GM21390 (cell line): ENCODE measurements around the gene TNRC18.
"Not testable (repeated sequence)": the region's sequence is repeated elsewhere in the genome, so short reads cannot be mapped to it uniquely, and the experiment has no call there.

ENCODE experiments used
- ATAC-seq: cut with Tn5 transposase; IDR thresholded peaks from one replicate; pipeline ENCODE4 v1.9.1; 2021; ENCODE audit not compliant: unreplicated experiment

TNRC18 gene

DNA sequence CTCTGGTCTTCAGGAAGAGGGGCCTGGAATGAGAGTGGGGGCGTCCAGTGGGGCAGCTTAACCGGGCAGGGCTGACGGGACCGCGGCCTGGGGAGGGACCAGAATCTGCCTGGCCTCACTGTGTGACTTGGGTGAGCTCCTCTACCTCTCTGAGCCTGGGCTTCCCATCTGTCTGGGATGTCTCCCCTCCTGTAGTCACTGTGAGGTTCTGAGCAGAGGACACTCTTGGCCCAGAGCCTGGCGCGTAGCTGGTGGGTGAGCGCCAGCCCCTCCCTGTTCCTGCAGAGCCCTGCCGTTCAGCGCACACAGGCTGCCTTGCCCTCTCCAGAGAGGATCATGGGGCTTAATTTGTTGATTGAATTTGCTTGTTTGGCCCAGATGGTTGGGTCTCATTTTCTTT, 148.1 kb downstream of the TNRC18 start:
- not testable (repeated sequence) for ATAC-seq

- ATAC-seq = not testable (repeated sequence)
Measured at GRCh38 chr7:5274985-5275431, 148.6 kb downstream of the TNRC18 start.

GRCh38 chr7:5274441-5274840, 149.2 kb downstream of the TNRC18 start:
- ATAC-seq = no peak

GRCh38 chr7:5273831-5274405, 149.7 kb downstream of the TNRC18 start:
- ATAC-seq = not testable (repeated sequence)

- ATAC-seq = no peak
Measured at GRCh38 chr7:5270788-5271187, 152.8 kb downstream of the TNRC18 start.

- not testable (repeated sequence) for ATAC-seq
Measured at GRCh38 chr7:5269992-5270657, 153.5 kb downstream of the TNRC18 start.

- ATAC-seq = not testable (repeated sequence)
Measured at GRCh38 chr7:5267829-5268228, 155.8 kb downstream of the TNRC18 start.

GRCh38 chr7:5266191-5267028, 157.2 kb downstream of the TNRC18 start:
- ATAC-seq = no peak

DNA sequence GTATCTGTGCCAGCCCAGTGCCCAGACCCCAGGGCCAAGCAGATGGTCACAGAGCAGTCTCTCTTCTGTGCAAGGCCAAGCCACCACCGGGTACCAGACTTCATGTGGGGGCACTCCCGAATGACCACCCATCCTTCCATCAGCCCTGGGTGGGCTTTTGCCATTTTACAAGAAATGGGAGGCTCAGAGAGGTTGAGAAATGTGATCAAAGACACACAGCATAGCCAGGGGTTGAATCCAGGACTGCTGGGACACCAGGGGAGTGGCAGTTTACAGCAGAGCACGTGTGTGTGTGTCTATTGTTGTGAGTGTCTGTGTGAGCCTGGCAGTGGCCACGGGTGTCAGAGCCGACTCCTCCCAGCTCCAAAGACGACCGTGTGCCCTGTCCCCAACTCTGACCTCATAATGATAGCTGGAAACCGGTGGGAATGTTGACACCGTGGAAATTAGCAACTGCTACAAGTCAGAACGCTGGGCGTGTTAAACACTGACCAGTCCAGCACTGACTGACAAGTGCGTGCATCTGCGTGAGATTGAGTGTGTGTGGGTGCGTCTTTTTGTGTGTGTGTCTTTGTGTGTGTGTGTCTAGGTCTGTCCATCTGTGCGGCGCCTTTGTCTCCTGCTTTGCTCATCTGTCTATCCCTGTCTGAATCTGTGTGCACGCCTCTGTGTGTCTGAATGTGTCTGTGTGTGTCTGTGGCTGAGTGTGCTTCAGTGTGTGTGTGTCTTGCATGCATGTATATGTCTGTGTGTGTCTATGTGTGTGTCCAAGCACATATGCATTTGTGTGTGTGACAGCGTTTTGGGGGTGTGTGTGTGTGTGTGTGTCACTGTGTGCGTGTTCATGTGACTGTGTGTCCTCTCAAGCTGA, 158.1 kb downstream of the TNRC18 start:
- ATAC-seq = no peak

DNA sequence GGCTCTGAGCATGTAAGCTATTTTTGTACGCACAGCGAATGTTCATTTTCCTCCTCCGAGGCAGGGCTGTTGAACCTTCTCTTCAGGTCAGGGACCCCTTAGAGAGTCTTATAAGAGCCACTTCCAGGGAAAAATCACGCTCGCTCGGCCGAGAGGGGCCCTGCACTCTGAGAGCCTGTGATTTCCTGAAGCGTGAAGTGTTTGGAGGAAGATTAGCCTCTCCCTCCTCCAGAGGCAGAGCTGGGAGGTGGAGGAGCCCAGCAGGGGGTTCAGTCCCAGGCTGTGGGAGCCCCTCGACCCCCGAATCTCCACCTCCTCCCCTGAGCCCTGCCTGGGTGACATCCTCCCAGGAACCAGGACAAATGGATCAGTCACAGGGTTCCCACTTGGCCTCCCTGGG, 160.6 kb downstream of the TNRC18 start:
- ATAC-seq = not testable (repeated sequence)

DNA sequence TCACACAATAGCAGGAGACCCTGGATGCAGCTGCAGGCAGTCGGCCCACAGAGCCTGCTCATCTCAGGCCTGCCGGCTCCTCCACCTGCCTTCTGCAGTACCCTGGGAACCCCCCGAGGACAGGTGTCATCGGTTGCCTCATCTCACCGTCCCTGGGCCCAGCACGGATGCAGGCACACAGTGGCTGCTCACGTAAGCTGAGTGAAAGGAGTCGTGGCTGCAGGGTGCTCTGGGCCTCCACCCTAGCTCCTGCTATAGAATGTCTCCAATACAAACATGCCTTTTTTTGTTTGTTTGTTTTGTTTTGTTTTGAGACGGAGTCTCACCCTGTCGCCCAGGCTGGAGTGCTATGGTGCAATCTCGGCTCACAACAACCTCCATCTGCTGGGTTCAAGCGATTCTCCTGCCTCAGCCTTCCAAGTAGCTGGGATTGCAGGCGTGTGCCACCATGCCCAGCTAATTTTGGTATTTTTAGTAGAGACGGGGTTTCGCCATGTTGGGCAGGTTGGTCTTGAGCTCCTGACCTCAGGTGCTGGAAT, 163.0 kb downstream of the TNRC18 start:
- not testable (repeated sequence) for ATAC-seq
